ENCODE results near the gene ASTN2.

ASTN2 gene

DNA sequence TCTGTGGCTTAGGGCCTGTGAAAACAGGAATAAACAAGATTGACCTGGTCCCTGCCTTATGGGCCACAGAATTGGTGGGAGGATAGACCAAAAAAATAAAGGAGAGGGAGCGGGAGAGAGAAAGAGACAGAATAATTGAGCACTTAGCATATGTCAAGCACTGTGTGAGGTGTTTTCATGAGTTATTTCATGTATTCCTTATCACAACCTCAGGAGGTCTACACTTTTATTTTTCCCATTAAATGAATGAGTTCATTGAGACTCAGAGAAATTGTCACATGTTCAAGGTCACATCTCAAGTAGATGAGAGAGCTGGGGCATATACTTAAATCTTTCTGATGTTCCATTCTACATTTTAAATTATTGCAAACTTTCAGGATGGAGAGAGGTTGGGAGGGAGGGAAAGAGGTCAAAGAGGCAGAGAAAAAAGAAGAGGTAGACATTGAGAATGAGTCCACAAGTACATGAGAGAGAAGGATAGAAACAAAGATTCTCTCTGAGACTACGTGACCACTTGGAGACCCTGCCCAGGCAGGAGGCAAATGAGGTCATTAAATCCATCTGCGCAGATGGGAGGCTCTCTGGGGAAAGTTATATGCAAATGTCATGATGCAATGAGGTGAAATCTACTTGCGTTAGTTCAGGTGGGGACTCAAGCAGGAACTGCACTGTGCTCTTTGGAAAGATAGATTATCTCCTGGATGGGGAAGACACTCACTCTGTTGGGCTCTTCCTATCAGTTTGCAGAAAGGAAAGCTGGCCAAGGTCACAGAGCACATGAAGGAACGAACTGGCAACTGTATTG lies 1019.8 kb downstream of the ASTN2 start:
- no peak for DNase-seq

- DNase-seq: no peak
Measured at GRCh38 chr9:116394070-116394469, 1020.8 kb downstream of the ASTN2 start.

GRCh38 chr9:116393198-116393597 lies 1021.7 kb downstream of the ASTN2 start:
- DNase-seq: no peak

DNA sequence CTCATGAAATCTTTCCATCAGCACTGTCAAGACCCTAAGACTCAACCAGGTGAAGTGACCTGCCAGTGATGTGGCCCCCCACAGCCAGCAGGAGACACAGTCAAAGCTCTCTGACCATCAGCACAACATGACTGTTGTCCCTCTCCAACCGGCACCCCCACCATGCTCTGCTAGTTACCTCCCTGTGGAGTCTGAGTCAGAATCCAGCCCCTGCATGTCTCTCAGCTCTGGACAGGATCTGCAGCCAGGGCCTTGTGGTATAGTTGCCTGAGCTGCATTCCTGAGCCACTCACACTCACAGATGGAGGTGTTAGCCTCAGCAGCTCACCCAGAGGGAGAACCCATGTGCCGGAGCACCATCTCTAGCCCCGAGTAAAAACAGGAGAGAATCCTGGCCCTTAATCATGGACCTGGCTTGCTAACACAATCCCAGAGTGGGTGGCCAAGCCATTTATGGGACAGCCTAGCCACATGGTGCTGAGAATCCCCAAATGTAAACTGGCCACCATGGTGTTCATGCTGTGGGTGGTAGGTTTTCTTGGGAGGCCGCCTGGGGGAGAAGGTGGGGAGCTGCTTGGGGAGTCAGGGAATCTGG lies 1023.5 kb downstream of the ASTN2 start:
- DNase-seq: no peak

GRCh38 chr9:116390303-116391228 lies 1024.3 kb downstream of the ASTN2 start:
- DNase-seq: no peak

DNA sequence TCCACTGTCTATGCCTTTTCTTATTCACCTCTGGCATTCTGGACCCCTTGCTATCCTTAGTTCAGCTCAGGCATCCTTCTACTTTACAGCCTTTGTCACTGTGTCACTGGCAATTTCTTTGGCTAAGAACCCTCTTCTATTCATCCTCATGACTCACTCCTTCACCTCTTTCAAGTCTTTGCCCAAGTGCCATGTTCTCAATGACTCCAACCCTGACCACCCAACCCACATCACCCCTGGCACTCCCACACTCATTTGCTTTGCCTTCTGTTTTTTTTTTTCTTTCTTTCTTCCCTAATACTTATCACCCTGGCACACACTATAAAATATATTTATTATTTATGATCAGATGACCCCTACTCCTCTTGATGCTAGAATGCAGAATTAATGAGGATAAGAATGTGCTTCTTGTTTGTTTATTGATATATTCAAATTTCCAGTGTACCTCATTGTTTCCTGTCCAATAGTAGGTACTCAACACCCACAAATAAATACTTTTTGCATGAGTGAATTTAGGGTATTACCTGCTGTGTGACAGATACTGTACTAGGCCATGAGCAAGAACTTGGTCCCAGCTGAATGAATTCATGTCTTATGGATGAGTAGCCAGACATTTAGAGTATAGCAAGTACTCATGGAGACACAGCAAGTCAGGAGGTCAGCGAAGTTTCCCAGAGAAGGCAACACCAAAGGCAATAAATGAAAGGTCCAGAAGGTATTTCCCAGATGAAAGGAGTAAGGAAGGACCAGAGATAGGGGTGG lies 1025.1 kb downstream of the ASTN2 start:
- no peak for DNase-seq

- DNase-seq: no peak
Measured at GRCh38 chr9:116387934-116388698, 1026.7 kb downstream of the ASTN2 start.

DNA sequence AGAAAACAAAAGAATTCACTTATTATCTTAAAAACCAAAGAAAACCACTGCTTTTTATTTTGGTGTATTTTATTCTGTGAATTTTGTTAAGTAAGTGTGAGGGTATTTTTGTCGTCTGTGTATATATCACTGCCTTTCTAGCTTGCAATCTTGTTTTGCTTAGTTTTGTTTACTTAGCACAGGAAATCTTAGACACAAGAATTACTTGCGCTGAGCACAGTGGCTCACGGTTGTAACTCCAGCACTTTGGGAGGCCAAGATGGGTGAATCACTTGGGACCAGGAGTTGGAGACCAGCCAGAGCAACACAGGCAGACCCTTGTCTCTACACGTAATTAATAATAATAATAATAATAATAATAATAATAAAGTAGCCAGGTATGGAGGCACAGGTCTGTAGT lies 1030.9 kb downstream of the ASTN2 start:
- DNase-seq: no peak

DNA sequence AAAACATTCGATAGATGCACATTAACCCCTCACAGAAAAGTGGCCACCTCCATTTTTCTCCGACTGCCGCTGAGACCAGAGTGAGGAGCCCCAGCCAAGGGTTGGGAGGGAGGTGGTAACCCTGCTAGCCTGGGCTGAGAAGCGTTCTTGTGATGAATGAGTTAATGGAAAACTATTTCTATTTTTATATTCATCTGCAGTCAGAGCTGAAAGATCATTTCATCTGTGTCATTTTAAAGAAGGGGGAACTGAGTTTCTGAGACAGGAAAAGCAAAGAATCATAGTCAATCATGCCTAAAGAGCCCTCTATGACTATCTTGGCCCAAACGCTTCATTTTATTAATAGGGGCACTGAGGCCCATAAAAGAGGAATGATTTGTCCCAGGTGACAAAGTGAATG lies 1031.7 kb downstream of the ASTN2 start:
- no peak for DNase-seq

DNA sequence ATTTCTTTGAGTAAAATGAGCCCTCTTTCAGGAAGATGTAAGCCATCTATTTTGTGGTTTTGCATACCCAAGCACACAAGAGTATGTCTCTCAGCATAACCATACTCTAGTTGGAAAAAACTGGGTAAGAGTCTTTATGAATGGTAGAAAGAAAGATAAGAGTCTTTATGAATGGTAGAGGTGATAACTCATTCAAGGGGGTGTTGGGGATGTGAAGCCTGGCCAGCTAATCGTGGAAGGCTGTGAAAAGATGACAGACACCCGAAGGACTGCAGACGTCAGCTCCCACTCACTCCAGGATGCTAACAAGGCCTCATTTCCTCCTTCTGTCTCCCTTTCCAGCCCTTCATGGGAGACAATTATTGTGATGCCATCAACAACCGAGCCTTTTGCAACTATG lies 1032.8 kb downstream of the ASTN2 start:
- DNase-seq: no peak

- DNase-seq: no peak
Measured at GRCh38 chr9:116381350-116381749, 1033.5 kb downstream of the ASTN2 start.

DNA sequence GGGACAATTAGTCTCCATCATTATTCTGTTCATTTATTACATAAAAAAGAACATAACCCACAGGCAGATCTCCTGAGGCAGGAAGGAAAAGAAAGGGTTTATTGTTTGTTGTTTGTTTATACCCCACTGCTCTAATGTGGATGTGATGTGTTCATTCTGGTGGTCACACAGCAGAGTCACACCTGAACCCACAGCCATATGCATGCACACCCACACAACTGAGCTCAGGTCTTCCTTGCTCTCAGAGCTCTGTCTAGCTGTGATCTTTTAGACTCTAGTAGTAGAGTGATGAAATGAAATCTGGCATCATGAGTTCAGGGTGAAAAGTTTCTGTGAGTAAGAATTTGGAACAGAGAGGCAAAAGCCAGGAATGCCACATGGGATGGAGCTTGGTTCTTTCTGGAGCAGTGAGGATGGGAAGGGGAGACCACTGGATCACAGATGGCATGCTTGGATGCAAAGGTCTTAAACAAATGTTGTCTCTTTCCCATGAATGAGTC lies 1034.3 kb downstream of the ASTN2 start:
- no peak for DNase-seq

DNA sequence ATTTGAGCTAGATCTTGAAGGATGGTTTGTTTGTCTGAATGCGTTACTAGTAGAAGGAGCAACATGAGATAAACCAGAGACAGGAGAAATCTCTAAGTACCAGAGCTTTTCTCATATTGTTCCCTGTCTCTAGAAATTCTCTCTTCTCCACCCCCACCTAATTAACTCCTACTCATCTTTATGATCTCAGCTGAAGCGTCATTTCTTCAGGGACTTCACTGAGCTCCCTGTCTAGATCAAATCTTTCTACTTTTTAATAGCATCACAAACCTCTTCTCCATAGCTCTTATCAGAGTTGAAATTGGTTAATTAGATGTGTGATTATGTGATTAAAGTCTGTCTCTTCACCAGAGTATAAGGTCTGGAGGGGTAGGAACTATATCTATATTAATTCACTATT lies 1035.0 kb downstream of the ASTN2 start:
- DNase-seq: no peak

GRCh38 chr9:116378873-116379272 lies 1036.0 kb downstream of the ASTN2 start:
- no peak for DNase-seq

DNA sequence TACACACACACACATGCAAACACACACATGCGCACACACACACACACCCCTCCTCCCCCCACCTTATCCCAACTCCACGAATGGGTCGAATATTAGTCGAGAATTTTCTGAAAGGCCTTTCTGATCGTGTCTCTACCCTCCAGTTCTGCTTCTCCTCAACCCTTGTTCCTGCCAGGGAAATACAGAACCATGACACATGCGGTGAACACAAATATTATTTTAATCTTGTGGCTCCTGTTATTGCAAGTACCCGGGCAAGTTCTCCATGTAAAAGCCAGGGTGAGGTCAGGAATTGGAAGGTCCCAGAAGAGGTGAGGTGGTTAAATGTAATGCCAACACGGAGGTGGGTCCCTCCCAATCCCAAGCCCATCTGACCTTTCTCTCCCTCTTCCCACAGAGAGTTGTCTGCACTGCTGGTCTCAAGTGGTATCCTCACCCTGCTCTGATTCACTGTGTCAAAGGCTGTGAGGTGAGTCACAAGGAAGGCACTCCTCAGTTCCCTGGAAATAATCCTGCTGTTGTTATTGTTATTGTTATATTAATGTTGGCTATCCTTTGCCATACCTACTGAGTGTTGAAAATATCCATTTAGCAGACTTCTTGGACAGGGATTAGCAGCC lies 1037.6 kb downstream of the ASTN2 start:
- DNase-seq: no peak

Measured in T-helper 2 cell (primary cell).